Parathyroid adenoma (tissue), 2 donors: ENCODE measurements around the gene ZNF668.

ENCODE experiments used
- H2AFZ ChIP-seq: fragments of 300-600 bp; sonication (generic); one replicate; pipeline ENCODE4 v1.7.0; 2017; ENCODE audit warnings: antibody characterized with exemption, mild to moderate bottlenecking
- H3K27ac ChIP-seq: fragments of 300-600 bp; sonication (generic); one replicate; pipeline ENCODE4 v1.7.0; 2017
- H3K27me3 ChIP-seq: fragments of 300-600 bp; sonication (generic); one replicate; pipeline ENCODE4 v1.7.0; 2017; ENCODE audit warnings: low read length; ENCODE audit not compliant: control insufficient read depth, insufficient read depth
- H3K36me3 ChIP-seq: fragments of 300-600 bp; sonication (generic); one replicate; pipeline ENCODE4 v1.7.0; 2017; ENCODE audit warnings: low read length; ENCODE audit not compliant: control insufficient read depth, insufficient read depth
- H3K4me1 ChIP-seq: fragments of 300-600 bp; sonication (generic); one replicate; pipeline ENCODE4 v1.7.0; 2017; ENCODE audit warnings: control low read depth
- H3K4me2 ChIP-seq: fragments of 300-600 bp; sonication (generic); one replicate; pipeline ENCODE4 v1.7.0; 2017; ENCODE audit warnings: low read length
- H3K4me3 ChIP-seq: fragments of 300-600 bp; sonication (generic); one replicate; pipeline ENCODE4 v1.7.0; 2017; ENCODE audit warnings: low read depth, low read length
- H3K79me2 ChIP-seq: fragments of 300-600 bp; sonication (generic); one replicate; pipeline ENCODE4 v1.7.0; 2017; ENCODE audit warnings: control low read depth
- H3K9ac ChIP-seq: fragments of 300-600 bp; sonication (generic); one replicate; pipeline ENCODE4 v1.7.0; 2017; ENCODE audit warnings: mild to moderate bottlenecking
- H3K9me3 ChIP-seq: fragments of 300-600 bp; sonication (generic); one replicate; pipeline ENCODE4 v1.7.0; 2017; ENCODE audit warnings: low read length; ENCODE audit not compliant: control insufficient read depth
- CTCF ChIP-seq: fragments of 300-600 bp; sonication (generic); IDR thresholded peaks from one replicate; pipeline ENCODE4 v1.7.0; 2017; ENCODE audit warnings: antibody characterized with exemption, mild to moderate bottlenecking
- donor health status: primary hyperparathyroidism.

The ZNF668 gene

GRCh38 chr16:31087481-31087880, 13.4 kb upstream of the ZNF668 start:
- no peak overlapping the region for H3K9ac ChIP-seq
- H3K27ac ChIP-seq = no peak overlapping the region
- no peak overlapping the region for H2AFZ ChIP-seq
- no peaks in the 10 kb centered on the region for H3K36me3 ChIP-seq
- no peak overlapping the region for H3K4me2 ChIP-seq
- no peak overlapping the region for H3K4me3 ChIP-seq
- no peaks in the 10 kb centered on the region for H3K4me1 ChIP-seq
- TF ChIP-seq CTCF = no peak
- H3K79me2 ChIP-seq = no peaks in the 10 kb centered on the region
- H3K9me3 ChIP-seq = no peaks in the 10 kb centered on the region
- no peaks in the 10 kb centered on the region for H3K27me3 ChIP-seq

- Histone ChIP-seq H3K79me2 (no peaks in the 10 kb centered on the region), H3K4me2 (no peak overlapping the region), H3K27me3 (no peaks in the 10 kb centered on the region), H3K9ac (no peak overlapping the region), H3K9me3 (no peaks in the 10 kb centered on the region), H3K27ac (no peak overlapping the region), H2AFZ (no peak overlapping the region), H3K36me3 (no peaks in the 10 kb centered on the region), H3K4me3 (no peak overlapping the region), H3K4me1 (no peaks in the 10 kb centered on the region)
- no peak for TF ChIP-seq CTCF
Observed at GRCh38 chr16:31086629-31086906, 12.5 kb upstream of the ZNF668 start.

- Histone ChIP-seq H3K79me2 (peaks cover 4% of the 10 kb centered on the region), H3K36me3 (no peaks in the 10 kb centered on the region), H3K27ac (no peak overlapping the region), H2AFZ (no peak overlapping the region), H3K9me3 (no peaks in the 10 kb centered on the region), H3K27me3 (no peaks in the 10 kb centered on the region), H3K4me1 (no peaks in the 10 kb centered on the region), H3K4me3 (no peak overlapping the region), H3K4me2 (no peak overlapping the region), H3K9ac (no peak overlapping the region)
- TF ChIP-seq CTCF = no peak
Observed at GRCh38 chr16:31085873-31086628, 12.0 kb upstream of the ZNF668 start.

- H3K27me3 ChIP-seq = no peaks in the 10 kb centered on the region
- no peak overlapping the region for H3K4me3 ChIP-seq
- no peak overlapping the region for H3K27ac ChIP-seq
- H3K4me2 ChIP-seq = no peak overlapping the region
- no peaks in the 10 kb centered on the region for H3K4me1 ChIP-seq
- H3K9ac ChIP-seq = no peak overlapping the region
- H3K36me3 ChIP-seq = no peaks in the 10 kb centered on the region
- H3K79me2 ChIP-seq = peaks cover 11% of the 10 kb centered on the region
- no peak overlapping the region for H2AFZ ChIP-seq
- no peaks in the 10 kb centered on the region for H3K9me3 ChIP-seq
- TF ChIP-seq CTCF = no peak
Observed at GRCh38 chr16:31085411-31085810, 11.4 kb upstream of the ZNF668 start.

- no peaks in the 10 kb centered on the region for H3K27me3 ChIP-seq
- H2AFZ ChIP-seq = no peak overlapping the region
- H3K36me3 ChIP-seq = no peaks in the 10 kb centered on the region
- H3K79me2 ChIP-seq = peaks cover 13% of the 10 kb centered on the region
- no peak overlapping the region for H3K4me3 ChIP-seq
- TF ChIP-seq CTCF = no peak
- H3K4me2 ChIP-seq = no peak overlapping the region
- H3K4me1 ChIP-seq = no peaks in the 10 kb centered on the region
- H3K27ac ChIP-seq = no peak overlapping the region
- no peaks in the 10 kb centered on the region for H3K9me3 ChIP-seq
- no peak overlapping the region for H3K9ac ChIP-seq
Observed at GRCh38 chr16:31084584-31085302, 10.7 kb upstream of the ZNF668 start.
